Measurements from ENCODE around the gene NFIX. TPM values are rescaled to one million over a fixed set of nuclear protein-coding genes. Genes with fewer than 3 reads are reported as not detected.
A peak's percentile ranks its signal among the peaks of the same experiment; 100 is the strongest.
"Not testable (repeated sequence)": the region's sequence is repeated elsewhere in the genome, so short reads cannot be mapped to it uniquely, and the experiment has no call there.

NFIX gene
- total and polyA plus RNA-seq, 2 donors: 2.0 to 10.5 TPM

GRCh38 chr19:12949363-12950283, 45.7 kb upstream of the NFIX start:
- H3K27me3 ChIP-seq (ENCODE audit: control insufficient read depth in 2 of 2, insufficient read depth in 1 of 2, low read length in 1 of 2): no peaks in the 10 kb centered on the region
- no peak overlapping the region for H3K27ac ChIP-seq (ENCODE audit: low read depth in 1 of 2, low read length in 1 of 2)
- H3K4me3 ChIP-seq (ENCODE audit: low read length in 2 of 2): no peak overlapping the region
- H3K9me3 ChIP-seq (ENCODE audit: control insufficient read depth in 2 of 2, insufficient read depth in 1 of 2, low read length in 1 of 2): no peaks in the 10 kb centered on the region
- peaks cover 76 to 77% of the 10 kb centered on the region in 2 donors for H3K36me3 ChIP-seq (ENCODE audit: control insufficient read depth in 2 of 2, insufficient read depth in 2 of 2, low read length in 1 of 2)
- peaks cover 0 to 29% of the 10 kb centered on the region in 2 donors for H3K4me1 ChIP-seq (ENCODE audit: control insufficient read depth in 2 of 2, insufficient read depth in 2 of 2, low read length in 2 of 2)
- 97% methylated on average over 16 of the region's 16 CpGs for WGBS
- DNase-seq (ENCODE audit: low read depth in 6 of 9, low spot score in 9 of 9): no peak

DNA sequence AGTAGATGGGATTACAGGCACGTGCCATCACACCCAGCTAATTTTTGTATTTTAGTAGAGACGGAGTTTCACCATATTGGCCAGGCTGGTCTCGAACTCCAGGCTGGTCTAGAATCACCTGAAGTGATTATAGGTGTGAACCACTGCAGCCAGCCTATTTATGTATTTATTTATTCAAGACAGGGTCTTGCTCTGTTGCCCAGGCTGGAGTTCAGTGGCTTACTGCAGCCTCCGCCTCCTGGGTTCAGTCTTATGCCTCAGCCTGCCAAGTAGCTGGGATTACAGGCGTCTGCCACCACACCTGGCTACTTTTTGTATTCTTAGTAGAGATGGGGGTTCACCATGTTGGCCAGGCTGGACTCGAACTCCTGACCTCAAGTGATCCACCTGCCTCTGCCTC, 43.2 kb upstream of the NFIX start:
- H3K27ac ChIP-seq (ENCODE audit: low read depth in 1 of 2, low read length in 1 of 2); H3K4me3 ChIP-seq (ENCODE audit: low read length in 2 of 2); H3K9me3 ChIP-seq (ENCODE audit: control insufficient read depth in 2 of 2, insufficient read depth in 1 of 2, low read length in 1 of 2); H3K27me3 ChIP-seq (ENCODE audit: control insufficient read depth in 2 of 2, insufficient read depth in 1 of 2, low read length in 1 of 2); DNase-seq (ENCODE audit: low read depth in 6 of 9, low spot score in 9 of 9): not testable (repeated sequence)
- WGBS: 97% methylated on average over 6 of the region's 6 CpGs
- H3K36me3 ChIP-seq (ENCODE audit: control insufficient read depth in 2 of 2, insufficient read depth in 2 of 2, low read length in 1 of 2): peaks cover 73 to 74% of the 10 kb centered on the region in 2 donors
- peaks cover 0 to 21% of the 10 kb centered on the region in 2 donors for H3K4me1 ChIP-seq (ENCODE audit: control insufficient read depth in 2 of 2, insufficient read depth in 2 of 2, low read length in 2 of 2)

DNA sequence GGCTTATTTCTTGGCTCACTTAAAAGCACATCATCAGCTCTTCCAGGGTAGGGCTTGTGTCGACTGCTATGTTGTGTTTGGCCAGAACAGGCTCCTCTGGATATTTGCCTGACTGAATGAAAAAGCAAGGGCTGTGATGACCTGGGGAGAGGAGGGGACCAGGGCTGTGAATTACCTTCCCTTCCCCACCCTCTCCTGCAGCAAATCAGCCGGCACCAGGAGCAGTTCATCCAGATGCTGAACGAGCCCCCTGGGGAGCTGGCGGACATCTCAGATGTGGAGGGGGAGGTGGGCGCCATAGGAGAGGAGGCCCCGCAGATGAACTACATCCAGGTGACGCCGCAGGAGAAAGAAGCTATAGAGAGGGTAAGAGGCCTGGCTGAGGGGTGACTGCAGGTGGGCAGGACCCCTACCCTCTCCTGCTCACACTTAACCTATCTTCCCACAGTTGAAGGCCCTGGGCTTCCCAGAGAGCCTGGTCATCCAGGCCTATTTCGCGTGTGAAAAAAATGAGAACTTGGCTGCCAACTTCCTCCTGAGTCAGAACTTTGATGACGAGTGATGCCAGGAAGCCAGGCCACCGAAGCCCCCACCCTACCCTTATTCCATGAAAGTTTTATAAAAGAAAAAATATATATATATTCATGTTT, 42.7 kb upstream of the NFIX start:
- Histone ChIP-seq H3K36me3 (ENCODE audit: control insufficient read depth in 2 of 2, insufficient read depth in 2 of 2, low read length in 1 of 2) (peaks cover 69% of the 10 kb centered on the region in 2 donors), H3K4me1 (ENCODE audit: control insufficient read depth in 2 of 2, insufficient read depth in 2 of 2, low read length in 2 of 2) (peaks cover 0 to 20% of the 10 kb centered on the region in 2 donors)

GRCh38 chr19:12953138-12953798, 42.0 kb upstream of the NFIX start:
- peaks cover 0 to 20% of the 10 kb centered on the region in 2 donors for H3K4me1 ChIP-seq (ENCODE audit: control insufficient read depth in 2 of 2, insufficient read depth in 2 of 2, low read length in 2 of 2)
- DNase-seq (ENCODE audit: low read depth in 6 of 9, low spot score in 9 of 9): no peak
- no peak overlapping the region for H3K4me3 ChIP-seq (ENCODE audit: low read length in 2 of 2)
- H3K9me3 ChIP-seq (ENCODE audit: control insufficient read depth in 2 of 2, insufficient read depth in 1 of 2, low read length in 1 of 2): no peaks in the 10 kb centered on the region
- H3K27me3 ChIP-seq (ENCODE audit: control insufficient read depth in 2 of 2, insufficient read depth in 1 of 2, low read length in 1 of 2): no peaks in the 10 kb centered on the region
- H3K27ac ChIP-seq (ENCODE audit: low read depth in 1 of 2, low read length in 1 of 2): peak overlapping the region in 1 of 2 donors; percentile 8
- 90% methylated on average over 11 of the region's 11 CpGs for WGBS
- H3K36me3 ChIP-seq (ENCODE audit: control insufficient read depth in 2 of 2, insufficient read depth in 2 of 2, low read length in 1 of 2): peaks cover 62 to 63% of the 10 kb centered on the region in 2 donors

More for the DNA sequence above, 42.7 kb upstream of the NFIX start:
- 88% methylated on average over 12 of the region's 12 CpGs for WGBS
- DNase-seq (ENCODE audit: low read depth in 6 of 9, low spot score in 9 of 9): no peak
- H3K4me3 ChIP-seq (ENCODE audit: low read length in 2 of 2): no peak overlapping the region
- H3K9me3 ChIP-seq (ENCODE audit: control insufficient read depth in 2 of 2, insufficient read depth in 1 of 2, low read length in 1 of 2): no peaks in the 10 kb centered on the region
- H3K27ac ChIP-seq (ENCODE audit: low read depth in 1 of 2, low read length in 1 of 2): peak overlapping the region in 1 of 2 donors; percentile 34
- H3K27me3 ChIP-seq (ENCODE audit: control insufficient read depth in 2 of 2, insufficient read depth in 1 of 2, low read length in 1 of 2): no peaks in the 10 kb centered on the region

- peak overlapping the region in 1 of 2 donors; percentile 8 for H3K27ac ChIP-seq (ENCODE audit: low read depth in 1 of 2, low read length in 1 of 2)
- DNase-seq (ENCODE audit: low read depth in 6 of 9, low spot score in 9 of 9): no peak
- H3K27me3 ChIP-seq (ENCODE audit: control insufficient read depth in 2 of 2, insufficient read depth in 1 of 2, low read length in 1 of 2): no peaks in the 10 kb centered on the region
- WGBS: 95% methylated on average over 12 of the region's 12 CpGs
- H3K4me3 ChIP-seq (ENCODE audit: low read length in 2 of 2): no peak overlapping the region
- peaks cover 55% of the 10 kb centered on the region in 2 donors for H3K36me3 ChIP-seq (ENCODE audit: control insufficient read depth in 2 of 2, insufficient read depth in 2 of 2, low read length in 1 of 2)
- H3K4me1 ChIP-seq (ENCODE audit: control insufficient read depth in 2 of 2, insufficient read depth in 2 of 2, low read length in 2 of 2): peaks cover 0 to 20% of the 10 kb centered on the region in 2 donors
- no peaks in the 10 kb centered on the region for H3K9me3 ChIP-seq (ENCODE audit: control insufficient read depth in 2 of 2, insufficient read depth in 1 of 2, low read length in 1 of 2)
Observed at GRCh38 chr19:12953799-12954611, 41.3 kb upstream of the NFIX start.

DNA sequence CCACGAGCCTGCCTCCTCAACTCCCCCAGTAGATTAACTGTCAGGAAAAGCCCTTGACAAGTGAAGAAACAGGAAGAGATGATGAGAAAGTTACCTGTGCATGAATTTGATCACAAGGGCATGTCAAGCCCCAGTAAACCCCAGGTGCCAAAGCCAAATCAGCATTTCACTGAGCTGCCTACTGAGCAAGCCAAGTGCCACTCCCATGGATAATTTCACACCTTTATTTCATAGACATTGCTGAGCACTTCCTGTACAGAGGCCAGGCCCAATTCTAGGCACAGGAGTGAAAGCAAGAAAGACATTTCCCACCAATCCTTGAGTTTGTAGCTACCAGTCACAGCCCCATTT, 40.7 kb upstream of the NFIX start:
- H3K36me3 ChIP-seq (ENCODE audit: control insufficient read depth in 2 of 2, insufficient read depth in 2 of 2, low read length in 1 of 2): peaks cover 49 to 50% of the 10 kb centered on the region in 2 donors
- H3K9me3 ChIP-seq (ENCODE audit: control insufficient read depth in 2 of 2, insufficient read depth in 1 of 2, low read length in 1 of 2): no peaks in the 10 kb centered on the region
- peaks cover 0 to 20% of the 10 kb centered on the region in 2 donors for H3K4me1 ChIP-seq (ENCODE audit: control insufficient read depth in 2 of 2, insufficient read depth in 2 of 2, low read length in 2 of 2)
- H3K27ac ChIP-seq (ENCODE audit: low read depth in 1 of 2, low read length in 1 of 2): peak overlapping the region in 1 of 2 donors; percentile 33
- no peak overlapping the region for H3K4me3 ChIP-seq (ENCODE audit: low read length in 2 of 2)
- no peaks in the 10 kb centered on the region for H3K27me3 ChIP-seq (ENCODE audit: control insufficient read depth in 2 of 2, insufficient read depth in 1 of 2, low read length in 1 of 2)
- DNase-seq (ENCODE audit: low read depth in 6 of 9, low spot score in 9 of 9): no peak
- 72% methylated on average over 1 of the region's 1 CpG for WGBS

DNA sequence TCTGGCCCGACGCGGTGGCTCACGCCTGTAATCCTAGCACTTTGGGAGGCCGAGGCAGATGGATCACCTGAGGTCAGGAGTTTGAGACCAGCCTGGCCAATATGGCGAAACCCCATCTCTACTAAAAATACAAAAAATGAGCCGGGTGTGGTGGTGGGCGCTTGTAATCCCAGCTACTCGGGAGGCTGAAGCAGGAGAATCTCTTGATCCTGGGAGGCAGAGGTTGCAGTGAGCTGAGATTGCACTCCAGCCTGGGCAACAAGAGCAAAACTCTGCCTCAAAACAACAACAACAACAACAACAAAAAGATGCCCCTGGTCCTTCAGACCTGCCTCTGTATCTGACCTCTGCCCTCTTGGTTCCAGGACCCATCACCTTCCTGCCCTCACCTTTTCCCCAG, 39.7 kb upstream of the NFIX start:
- not testable (repeated sequence) for DNase-seq (ENCODE audit: low read depth in 6 of 9, low spot score in 9 of 9); H3K4me3 ChIP-seq (ENCODE audit: low read length in 2 of 2); H3K9me3 ChIP-seq (ENCODE audit: control insufficient read depth in 2 of 2, insufficient read depth in 1 of 2, low read length in 1 of 2); H3K27me3 ChIP-seq (ENCODE audit: control insufficient read depth in 2 of 2, insufficient read depth in 1 of 2, low read length in 1 of 2)
- H3K4me1 ChIP-seq (ENCODE audit: control insufficient read depth in 2 of 2, insufficient read depth in 2 of 2, low read length in 2 of 2): peaks cover 0 to 20% of the 10 kb centered on the region in 2 donors
- peaks cover 40% of the 10 kb centered on the region in 2 donors for H3K36me3 ChIP-seq (ENCODE audit: control insufficient read depth in 2 of 2, insufficient read depth in 2 of 2, low read length in 1 of 2)
- 96% methylated on average over 9 of the region's 9 CpGs for WGBS
- H3K27ac ChIP-seq (ENCODE audit: low read depth in 1 of 2, low read length in 1 of 2): peak overlapping the region in 1 of 2 donors; percentile 15

- Histone ChIP-seq H3K36me3 (ENCODE audit: control insufficient read depth in 2 of 2, insufficient read depth in 2 of 2, low read length in 1 of 2) (peaks cover 36% of the 10 kb centered on the region in 2 donors), H3K4me1 (ENCODE audit: control insufficient read depth in 2 of 2, insufficient read depth in 2 of 2, low read length in 2 of 2) (peaks cover 0 to 20% of the 10 kb centered on the region in 2 donors), H3K27me3 (ENCODE audit: control insufficient read depth in 2 of 2, insufficient read depth in 1 of 2, low read length in 1 of 2) (no peaks in the 10 kb centered on the region), H3K9me3 (ENCODE audit: control insufficient read depth in 2 of 2, insufficient read depth in 1 of 2, low read length in 1 of 2) (no peaks in the 10 kb centered on the region), H3K4me3 (ENCODE audit: low read length in 2 of 2) (peak overlapping the region in 1 of 2 donors; percentile 67), H3K27ac (ENCODE audit: low read depth in 1 of 2, low read length in 1 of 2) (peak overlapping the region in 1 of 2 donors; percentile 15)
- DNase-seq (ENCODE audit: low read depth in 6 of 9, low spot score in 9 of 9): no peak
- 90% methylated on average over 12 of the region's 12 CpGs for WGBS
Observed at GRCh38 chr19:12955996-12956395, 39.3 kb upstream of the NFIX start.
